Suppressor macrophage treated with lipopolysaccharide for 1 hour (primary cell): Measurements from ENCODE around the gene SLPI.

ENCODE experiments used
- DNase-seq, 3 donors: peaks; one replicate each; pipeline ENCODE4 v3.0.0-alpha.2; 2020 to 2022

The SLPI gene

DNA sequence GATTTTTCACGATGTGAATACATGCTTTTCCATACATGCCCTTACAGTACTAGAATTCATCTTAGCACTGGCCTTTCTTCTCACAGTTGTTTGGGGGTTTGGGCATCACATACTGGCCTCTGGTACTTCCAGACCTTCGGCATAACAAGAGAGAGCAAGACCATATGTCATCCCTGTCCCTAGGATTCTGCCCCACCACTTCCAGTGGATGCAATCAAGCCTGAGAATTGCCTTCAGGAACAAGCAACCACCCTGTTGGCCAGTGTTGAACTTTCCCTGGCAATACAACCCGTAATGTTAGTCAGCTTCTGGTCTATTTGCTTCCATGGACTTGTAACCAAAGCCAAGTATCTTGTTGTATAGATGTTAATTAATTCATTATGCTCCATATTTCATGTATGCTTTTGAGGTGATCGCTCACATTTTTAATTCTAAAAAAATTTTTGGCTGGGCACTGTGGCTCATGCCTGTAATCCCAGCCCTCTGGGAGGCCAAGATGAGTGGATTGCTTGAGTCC is 15.4 kb upstream of the SLPI start:
- no peak for DNase-seq

- DNase-seq = no peak
Measured at GRCh38 chr20:45269056-45269455, 14.7 kb upstream of the SLPI start.

GRCh38 chr20:45268531-45268930 is 14.2 kb upstream of the SLPI start:
- no peak for DNase-seq

DNA sequence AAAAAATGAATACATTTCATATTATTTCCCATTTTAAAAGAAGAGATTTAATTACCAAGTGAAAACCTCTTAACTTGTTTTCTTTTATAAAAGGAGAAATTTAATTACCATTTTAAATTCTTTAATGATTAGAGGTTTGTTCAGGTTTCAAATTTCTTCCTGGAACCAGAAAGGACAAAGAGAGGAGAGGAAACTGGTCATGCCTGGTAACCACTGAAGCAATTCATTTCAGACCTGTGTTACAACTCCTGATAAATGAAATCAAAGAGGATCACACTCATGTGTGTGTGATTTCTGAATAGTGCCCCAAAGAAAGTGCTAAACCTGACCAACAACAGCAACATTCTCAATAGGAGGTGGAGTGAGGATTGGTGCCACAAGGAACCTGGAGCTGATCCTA is 12.6 kb upstream of the SLPI start:
- no peak for DNase-seq

GRCh38 chr20:45263556-45264266 is 9.3 kb upstream of the SLPI start:
- no peak for DNase-seq

- DNase-seq = no peak
Measured at GRCh38 chr20:45258664-45259063, 4.3 kb upstream of the SLPI start.

- no peak for DNase-seq
Measured at GRCh38 chr20:45258259-45258658, 3.9 kb upstream of the SLPI start.

DNA sequence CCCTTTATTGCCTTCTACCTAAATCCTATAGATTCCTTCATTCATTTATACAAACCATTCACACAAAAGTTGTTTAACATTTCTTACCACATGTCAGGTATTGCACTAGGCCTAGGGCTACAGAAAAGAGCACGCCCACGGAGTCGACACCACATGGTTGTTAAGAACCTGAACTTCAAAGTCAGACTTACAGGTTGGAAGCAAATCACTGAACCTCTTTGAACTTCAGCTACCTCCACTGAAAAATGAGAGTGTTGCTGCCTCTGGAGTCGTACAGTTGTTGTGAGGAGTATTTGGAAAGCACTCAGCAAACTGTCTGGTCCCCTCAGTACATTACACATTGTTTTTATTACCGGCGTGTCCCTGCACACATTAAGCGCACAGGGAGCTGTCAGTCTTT is 3.3 kb upstream of the SLPI start:
- DNase-seq = no peak

GRCh38 chr20:45257161-45257560 is 2.8 kb upstream of the SLPI start:
- no peak for DNase-seq

GRCh38 chr20:45253261-45253660 is 1.1 kb downstream of the SLPI start:
- no peak for DNase-seq

GRCh38 chr20:45251884-45252560 is 2.3 kb downstream of the SLPI start:
- DNase-seq = no peak

- DNase-seq = no peak
Measured at GRCh38 chr20:45248609-45249008, 5.8 kb downstream of the SLPI start.

- DNase-seq = no peak
Measured at GRCh38 chr20:45247865-45248264, 6.5 kb downstream of the SLPI start.

- DNase-seq = no peak
Measured at GRCh38 chr20:45246109-45246508, 8.3 kb downstream of the SLPI start.

DNA sequence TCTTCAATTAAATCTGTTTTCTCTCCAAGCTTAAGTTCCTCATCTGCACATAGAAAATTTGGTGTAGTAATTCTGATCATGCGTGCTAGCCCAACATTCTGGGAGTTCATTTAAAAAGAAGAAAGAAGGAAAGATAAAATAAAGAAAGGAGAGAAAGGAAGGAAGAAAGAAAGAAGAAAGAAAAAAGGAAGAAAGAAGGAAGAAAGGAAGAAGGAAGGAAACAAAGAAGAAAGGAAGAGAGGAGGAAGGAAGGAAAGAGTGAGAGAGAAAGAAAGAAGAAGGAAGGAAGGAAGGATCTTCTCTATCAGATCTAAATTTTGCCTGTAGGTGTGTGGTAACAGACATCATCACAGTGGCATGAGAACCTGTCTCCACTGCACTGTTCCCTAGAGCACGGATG is 16.2 kb downstream of the SLPI start:
- DNase-seq = no peak

- DNase-seq = peak in 2 of 3 donors; percentile 15 to 17
Measured at GRCh38 chr20:45235995-45236394, 18.4 kb downstream of the SLPI start.

- no peak for DNase-seq
Measured at GRCh38 chr20:45230631-45231030, 23.7 kb downstream of the SLPI start.

- peak; percentile 52 to 69 (median 53) for DNase-seq
Measured at GRCh38 chr20:45229264-45230056, 24.9 kb downstream of the SLPI start.

DNA sequence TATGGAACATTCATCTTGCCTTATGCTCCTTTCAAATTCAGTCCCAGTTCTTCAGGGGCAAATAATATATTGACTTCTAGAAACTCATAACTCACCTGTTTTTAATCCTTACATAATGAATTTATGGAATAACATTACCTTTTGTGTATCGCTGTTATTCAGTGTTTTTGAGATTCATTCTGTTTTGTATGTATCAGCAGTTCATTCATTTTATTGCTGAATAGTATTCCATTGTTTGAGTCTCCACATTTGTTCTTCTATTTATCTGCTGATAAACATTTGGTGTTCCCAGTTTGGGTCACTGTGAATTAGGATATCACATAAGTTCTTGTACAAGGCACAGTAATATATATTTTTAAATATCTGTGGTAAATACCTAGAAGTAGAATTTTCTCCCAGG is 28.1 kb downstream of the SLPI start:
- no peak for DNase-seq

- no peak for DNase-seq
Measured at GRCh38 chr20:45223136-45223535, 31.2 kb downstream of the SLPI start.

GRCh38 chr20:45221076-45221475 is 33.3 kb downstream of the SLPI start, which contains the start of gene SEMG2:
TSS of gene SEMG2 (plus strand) at chr20:45221373. CDS start at chr20:45221390, 17 bp downstream.
- no peak for DNase-seq

DNA sequence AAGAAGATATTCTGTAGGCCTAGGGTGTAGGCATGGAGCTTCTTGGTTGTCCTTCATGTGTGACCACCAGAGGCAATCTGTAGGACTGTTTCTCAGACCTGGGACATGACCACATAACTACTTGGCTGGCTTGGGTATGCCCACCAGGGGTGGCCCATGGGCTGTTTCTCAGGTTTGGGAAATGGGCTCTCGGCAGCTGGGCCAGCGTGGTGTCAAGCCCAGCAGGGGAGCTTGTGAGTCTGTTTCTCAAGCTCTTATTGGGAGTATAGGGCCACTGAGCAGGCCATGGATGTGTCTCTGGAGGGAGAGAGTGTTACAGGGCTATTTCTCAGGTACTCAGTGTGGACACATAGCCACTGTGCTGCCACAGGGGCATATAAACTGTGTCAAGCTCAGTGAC is 35.7 kb downstream of the SLPI start:
- DNase-seq = no peak

DNA sequence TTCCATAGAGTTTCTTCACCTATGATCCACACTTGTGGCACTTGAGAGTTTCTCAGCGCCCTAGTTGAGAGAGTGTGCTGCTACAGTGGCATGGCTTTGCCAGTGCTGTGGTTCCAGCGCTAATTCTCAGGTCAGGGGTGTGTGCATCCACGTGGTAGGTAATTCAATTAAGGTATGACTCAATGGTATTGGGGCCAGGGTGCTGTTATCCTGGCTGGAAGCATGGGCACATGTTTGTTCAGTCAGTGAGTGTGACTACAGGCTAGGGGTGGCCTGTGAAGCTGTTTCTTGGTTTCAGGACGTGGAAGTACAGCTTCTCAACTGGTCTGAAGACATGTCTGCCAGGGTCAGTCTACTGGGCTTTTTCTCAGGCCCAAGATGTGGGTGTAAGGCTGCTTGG is 36.2 kb downstream of the SLPI start:
- DNase-seq = no peak

- no peak for DNase-seq
Measured at GRCh38 chr20:45212836-45213235, 41.5 kb downstream of the SLPI start.
